GM19455 (cell line): Measurements from ENCODE around the gene OLR1.
A peak's percentile ranks its signal among the peaks of the same experiment; 100 is the strongest.
"Not testable (repeated sequence)": the region's sequence is repeated elsewhere in the genome, so short reads cannot be mapped to it uniquely, and the experiment has no call there.

Source experiments
- ATAC-seq: cut with Tn5 transposase; IDR thresholded peaks from one replicate; pipeline ENCODE4 v1.9.1; 2021; ENCODE audit not compliant: unreplicated experiment

Gene OLR1

DNA sequence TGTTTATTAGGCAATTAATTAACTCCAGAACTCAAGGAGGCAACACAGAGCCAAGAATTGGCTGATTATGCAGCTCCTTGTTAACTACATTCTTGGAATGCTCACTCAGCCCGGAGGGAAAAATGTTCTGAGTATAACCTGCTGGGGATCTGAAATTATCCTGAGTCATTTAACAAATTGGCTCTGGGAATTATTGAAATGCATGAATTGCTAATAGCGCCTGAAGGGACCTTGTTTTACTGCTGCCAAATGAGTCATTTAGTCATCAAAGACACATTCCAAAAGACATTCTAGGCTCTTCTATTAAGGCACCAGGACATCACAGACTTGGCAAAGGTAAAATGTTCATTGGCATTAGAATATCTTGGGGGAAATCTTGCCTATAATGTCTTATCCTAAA lies 19.9 kb upstream of the OLR1 start:
- no peak for ATAC-seq

DNA sequence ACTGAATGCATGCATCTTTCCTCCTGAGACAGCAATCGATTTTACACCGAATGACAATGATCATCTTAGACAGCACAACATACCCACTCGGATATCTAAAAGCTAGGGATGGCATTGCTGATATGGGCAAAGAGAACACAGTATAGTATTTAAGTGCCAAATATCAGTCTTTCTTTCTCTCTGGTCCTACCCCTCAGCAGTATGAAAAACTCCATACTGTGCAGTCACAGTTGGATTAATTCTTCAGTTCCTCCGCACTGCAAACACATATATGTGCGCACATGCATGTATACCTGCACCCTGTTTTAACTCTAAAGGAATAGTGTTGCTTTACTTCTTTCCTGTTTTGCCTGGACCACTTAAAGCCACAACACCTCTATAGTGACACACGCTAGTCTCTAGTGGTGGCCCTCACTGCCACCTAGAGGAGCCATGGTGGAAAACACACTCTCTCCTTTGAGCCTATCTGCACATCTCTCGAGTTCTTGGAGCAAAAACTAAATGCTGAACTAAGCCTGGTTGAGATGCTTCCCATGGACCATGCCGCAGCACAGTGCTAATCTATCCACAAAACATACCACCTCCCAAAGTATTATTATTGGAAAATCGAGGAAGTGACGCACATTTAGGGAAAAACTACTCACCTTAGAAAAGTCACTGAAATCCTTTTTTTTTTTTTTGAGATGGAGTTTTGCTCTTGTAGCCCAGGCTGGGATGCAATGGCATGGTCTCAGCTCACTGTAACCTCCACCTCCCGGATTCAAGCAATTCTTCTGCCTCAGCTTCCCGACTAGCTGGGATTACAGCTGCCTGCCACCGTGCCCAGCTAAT lies 18.8 kb upstream of the OLR1 start:
- peak; percentile 88 for ATAC-seq

DNA sequence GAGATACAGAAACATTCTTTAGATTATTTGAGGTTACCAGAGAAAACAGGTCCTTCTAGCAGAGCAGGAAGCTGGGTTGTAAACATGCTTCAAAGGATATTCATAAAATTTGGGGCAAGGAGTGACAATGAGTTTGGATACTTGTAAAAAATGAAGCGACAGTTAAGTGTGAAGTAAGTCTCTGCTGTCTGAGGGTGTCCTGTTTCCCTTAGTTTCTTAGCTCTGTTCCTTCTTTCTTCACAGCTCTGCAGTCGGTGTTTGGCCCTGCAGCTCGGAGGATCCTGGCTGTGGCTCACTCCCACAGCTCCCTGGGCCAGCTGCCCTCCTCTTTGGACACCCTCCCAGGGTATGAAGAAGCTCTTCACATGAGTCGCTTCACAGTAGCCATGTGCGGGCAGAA lies 17.7 kb upstream of the OLR1 start:
- ATAC-seq, result no peak

DNA sequence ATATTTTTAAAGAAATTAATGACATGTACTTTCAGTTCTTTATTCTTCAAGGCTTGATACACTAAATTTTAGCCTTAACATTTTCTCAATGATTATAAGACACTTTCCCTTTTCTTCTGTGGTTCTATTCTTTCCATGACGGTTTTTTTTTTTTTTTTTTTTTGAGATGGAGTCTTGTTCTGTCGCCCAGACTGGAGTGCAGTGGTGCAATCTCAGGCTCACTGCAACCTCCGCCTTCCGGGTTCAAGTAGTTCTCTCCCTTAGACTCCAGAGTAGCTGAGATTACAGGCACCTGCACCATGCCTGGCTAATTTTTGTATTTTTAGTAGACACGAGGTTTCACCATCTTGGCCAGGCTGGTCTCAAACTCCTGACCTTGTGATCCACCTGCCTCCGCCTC lies 15.0 kb upstream of the OLR1 start:
- ATAC-seq, result not testable (repeated sequence)

DNA sequence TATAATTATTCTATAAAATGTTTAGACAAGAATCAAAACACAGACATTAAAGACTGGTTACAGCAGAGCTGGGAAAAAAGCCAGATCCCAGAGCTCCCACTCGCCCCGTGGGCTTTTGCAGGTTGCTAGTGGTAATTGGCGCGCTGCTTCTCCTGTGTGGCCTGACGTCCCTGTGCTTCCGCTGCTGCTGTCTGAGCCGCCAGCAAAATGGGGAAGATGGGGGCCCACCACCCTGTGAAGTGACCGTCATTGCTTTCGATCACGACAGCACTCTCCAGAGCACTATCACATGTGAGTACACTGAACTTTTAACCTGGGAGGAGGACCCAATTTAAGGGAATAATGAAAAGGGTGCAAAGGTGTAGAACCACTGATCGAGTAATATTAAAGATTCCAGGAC lies 14.4 kb upstream of the OLR1 start:
- ATAC-seq, result no peak

DNA sequence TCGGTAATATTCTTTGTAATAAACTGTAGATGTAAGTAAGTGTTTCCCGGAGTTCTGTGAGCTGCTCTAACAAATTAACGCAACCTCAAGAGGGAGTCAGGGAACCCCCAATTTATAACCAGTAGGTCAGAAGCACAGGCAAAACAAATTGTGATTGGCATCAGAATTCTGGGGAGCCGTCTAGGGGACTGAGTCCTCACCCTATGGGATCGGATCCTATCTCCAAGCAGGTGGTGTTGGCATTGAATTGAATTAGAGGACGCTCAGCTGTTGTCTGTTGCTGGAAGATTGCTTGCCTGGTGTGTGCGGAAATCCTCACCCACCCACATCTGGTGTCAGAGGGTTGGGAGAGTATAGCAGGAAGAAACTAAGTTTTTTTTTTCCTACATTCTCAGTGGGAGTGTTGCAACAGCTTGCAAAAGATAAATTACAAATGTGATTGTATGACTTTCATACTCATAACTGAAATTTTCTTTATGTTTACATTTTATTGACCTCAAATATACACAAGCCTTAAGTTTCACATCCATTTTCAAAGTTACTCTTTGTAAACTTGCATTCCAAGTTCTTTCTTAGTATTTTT lies 12.4 kb upstream of the OLR1 start:
- no peak for ATAC-seq

DNA sequence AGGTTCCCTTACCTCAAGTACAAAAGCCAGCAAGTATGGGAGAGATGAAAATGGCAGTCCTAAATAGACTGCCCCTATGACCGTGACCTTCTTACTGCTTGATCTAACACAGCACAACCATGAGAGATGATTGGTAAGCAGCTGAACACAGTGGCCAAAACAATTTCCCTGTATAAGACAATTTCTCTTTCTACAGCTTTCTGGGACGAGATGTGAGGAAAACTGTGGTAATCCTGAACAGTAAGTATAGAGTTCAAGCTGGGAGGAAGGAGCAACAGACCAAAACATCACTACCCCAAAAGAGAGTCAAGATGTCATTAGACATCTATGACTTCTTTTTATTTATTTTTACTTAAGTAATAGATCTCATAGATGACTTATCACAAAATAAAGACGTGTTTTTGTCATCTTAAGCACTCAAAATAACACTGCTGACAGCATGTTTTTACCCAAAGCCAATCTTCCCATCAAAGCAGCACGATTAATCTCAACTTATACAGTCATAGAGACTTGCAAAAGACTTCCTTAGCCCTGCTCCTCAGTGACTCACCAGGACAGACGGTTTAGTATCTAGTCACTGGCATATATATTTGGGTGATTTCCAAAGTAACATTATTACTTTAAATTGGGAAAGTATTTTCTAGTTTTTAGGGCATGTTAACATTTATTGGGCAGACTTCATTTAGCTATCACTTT lies 10.6 kb upstream of the OLR1 start:
- ATAC-seq, result no peak

DNA sequence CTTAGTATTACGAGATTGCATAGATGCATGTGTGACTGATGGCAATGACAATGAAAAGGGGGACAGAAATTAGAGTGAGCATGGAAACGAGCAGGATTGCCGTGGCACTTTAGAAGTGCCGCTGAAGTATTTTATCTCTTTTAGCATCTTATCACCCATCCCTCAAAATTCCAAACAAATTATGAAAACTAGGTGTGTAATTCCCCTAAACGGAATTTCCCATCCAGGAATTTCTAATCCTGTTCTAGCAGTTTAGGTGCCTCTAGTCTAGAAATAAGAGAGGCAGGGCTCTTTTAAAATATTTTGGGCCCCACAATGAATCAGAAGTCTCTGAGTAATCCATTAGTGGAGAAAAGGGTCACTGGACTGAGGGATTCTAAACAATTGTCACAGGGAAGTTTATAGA lies 7.8 kb upstream of the OLR1 start:
- no peak for ATAC-seq

DNA sequence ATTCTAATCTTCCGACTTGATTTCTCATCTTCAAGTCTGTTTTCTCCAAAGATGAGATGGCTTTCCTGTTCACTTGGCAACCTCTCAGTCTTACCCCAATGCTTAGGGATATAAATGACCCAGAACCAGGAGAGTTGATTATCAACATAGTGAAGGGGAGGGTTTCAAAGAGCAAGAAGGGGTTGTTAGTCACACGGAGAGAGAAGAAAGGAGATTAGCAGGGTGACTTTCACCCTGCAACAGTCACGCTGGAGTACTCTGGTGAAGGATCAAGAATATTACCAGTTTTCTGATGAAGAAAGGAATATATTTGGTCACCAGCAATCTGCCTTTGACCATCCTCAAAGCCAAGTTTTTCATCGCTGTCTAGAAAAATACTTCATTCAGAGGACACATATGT lies 6.9 kb upstream of the OLR1 start, which contains the start of gene TMEM52B:
Gene TMEM52B, plus strand, starts transcription at position 212 of the 400 bp plus-strand sequence. CDS start 543 bp downstream, outside the sequence.
- ATAC-seq, result no peak

DNA sequence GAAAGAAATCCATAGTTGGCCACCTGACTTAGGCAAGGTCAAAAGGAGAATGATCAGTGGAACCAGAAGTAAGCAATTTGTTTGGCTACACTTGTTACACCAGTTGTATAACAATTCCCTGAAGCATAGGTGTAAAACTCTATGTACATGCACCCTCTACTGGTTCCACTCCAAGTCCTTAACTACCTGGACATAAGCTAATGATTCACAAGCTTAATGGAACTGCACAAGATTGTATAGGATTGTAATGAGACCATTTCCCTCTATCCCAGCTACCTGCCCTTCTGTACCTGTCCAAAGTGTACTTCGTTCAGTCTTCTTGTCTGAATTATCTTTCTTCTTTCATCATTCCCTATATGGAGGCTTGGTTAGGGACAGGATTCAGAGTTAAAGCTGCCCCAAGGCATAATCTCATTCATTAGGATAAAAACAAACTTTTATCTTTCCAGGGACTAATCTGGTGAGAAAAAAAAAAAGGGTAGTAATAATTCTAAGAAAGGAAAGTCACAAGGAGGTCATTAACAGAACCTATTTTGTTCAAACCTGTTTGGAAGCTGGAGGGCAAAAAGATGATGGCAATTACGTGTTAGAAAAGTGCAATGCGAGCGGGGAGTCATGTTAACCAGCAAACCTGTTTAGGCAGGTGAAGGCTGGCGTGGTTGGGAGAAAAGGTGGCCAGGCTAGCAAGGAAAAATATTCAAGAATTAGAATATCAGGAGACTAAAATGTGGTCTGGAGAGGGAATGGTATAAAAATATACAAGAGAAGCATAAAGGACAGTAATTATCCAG lies 4.1 kb upstream of the OLR1 start:
- ATAC-seq, result no peak

DNA sequence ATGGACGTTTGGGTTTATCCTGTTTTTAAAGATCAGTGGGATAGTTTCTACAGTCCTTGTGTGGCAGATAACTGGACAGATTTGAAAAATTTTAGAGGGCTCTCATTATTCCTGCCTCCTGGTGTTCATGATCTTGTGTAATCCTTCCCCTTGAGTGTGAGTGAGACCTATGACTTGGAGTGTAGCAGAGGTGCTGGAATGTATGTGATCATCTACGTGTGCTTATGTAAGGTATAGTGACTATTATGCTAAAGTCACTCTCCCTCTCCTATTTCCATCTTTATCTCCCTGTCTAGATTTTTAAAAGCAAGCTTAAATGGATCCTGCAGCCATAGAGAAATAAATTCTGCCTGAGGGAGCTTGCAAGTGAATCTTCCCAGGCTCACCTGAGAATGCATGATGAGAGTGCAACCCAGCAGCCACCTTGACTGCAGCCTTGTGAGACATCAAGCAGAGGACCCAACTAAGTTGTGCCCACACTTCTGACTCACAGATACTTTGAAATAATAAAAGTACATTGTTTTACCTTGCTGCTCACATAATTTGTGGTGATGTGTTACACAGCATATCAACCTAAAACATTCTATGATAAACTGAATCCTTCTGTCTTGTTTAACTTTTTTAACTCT lies 3.2 kb upstream of the OLR1 start:
- no peak for ATAC-seq

DNA sequence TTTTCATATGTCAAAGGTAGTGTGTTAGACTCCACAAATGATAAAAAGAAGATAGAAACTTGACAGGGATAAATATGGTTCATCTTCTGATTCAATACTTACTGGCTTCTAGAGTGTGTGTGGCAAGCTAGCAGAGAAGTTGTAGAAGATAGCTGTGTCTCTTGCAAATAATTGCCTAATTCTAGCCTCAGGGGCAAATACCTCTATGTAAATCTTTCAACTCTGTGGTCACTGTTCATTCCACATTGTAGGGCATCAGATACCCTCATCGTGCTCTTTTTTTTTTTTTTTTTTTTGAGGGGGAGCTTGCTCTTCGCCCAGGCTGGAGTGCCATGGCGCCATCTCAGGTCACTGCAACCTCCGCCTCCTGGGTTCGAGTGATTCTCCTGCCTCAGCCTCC lies 1.7 kb downstream of the OLR1 start:
- ATAC-seq, result no peak

DNA sequence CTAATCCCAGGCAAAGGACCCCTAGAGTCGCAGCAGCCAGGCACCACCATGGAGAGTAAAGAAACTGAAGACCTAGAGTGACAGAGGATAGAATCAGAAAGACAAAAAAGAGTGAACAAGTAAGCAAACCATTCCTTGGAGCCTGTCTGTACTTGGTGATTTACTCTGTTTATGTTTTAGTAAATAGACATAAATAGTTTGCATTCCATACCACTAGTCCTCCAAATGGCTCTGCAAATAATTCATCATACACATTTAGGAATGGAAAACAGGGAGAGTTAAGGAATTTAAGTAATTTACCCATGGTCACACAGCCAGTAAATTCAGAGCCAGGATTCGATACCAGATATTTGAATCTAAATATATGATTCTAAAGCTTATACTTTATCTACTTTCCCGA lies 2.8 kb downstream of the OLR1 start:
- ATAC-seq, result no peak

DNA sequence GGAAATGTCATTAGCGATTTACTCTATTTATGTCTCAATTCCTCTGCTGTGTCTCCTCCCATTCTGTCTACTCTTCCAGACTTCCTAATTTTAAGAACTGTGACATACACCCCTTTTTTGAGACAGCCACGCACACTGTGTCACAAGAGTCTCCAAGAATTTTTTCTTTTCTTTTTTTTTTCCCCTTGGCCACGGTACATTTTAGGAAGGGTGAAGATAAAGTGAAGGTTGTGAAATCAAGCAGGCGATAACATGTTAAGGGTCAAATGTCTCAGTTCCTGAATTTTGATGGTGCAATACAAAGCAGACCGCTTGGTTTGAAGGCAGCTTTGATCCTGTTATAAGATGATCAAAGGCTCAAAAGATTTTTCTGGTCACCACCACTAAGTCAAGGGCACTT lies 4.3 kb downstream of the OLR1 start:
- ATAC-seq, result no peak

DNA sequence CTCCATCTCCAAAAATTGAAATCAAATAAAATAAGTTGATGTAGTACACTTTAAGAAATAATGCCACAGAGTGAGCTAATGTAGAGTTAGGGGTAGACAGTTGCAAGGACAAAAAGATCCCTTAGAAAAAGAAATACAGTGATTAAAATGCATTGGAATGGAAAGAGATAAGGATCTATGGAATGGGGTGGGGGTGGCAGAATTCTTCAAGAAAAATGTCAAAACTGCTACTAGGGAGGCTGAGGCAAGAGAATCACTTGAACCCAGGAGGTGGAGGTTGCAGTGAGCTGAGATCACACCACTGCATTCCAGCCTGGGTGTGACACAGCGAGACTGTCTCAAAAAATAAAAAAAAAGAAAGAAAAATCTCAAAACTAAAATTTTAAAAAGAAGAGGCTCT lies 6.5 kb downstream of the OLR1 start:
- no peak for ATAC-seq

DNA sequence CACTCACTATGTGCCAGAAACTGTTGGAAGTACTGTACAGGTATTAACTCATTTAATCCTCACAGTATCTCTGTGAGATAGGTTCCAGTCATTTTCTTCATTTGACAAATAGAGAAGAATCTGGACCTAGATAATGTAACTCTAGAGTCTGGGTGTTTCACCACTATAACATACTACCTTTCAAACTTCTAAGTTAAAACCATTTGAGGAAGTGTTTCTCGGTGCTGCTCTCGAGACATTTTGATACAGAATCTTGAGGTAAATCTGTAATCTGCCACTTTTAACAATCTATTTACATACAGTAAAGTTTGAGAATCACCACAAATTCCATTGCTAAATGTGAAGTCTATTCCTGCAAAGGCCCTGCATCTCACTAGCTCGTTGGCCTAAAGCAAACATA lies 8.8 kb downstream of the OLR1 start:
- ATAC-seq, result no peak

DNA sequence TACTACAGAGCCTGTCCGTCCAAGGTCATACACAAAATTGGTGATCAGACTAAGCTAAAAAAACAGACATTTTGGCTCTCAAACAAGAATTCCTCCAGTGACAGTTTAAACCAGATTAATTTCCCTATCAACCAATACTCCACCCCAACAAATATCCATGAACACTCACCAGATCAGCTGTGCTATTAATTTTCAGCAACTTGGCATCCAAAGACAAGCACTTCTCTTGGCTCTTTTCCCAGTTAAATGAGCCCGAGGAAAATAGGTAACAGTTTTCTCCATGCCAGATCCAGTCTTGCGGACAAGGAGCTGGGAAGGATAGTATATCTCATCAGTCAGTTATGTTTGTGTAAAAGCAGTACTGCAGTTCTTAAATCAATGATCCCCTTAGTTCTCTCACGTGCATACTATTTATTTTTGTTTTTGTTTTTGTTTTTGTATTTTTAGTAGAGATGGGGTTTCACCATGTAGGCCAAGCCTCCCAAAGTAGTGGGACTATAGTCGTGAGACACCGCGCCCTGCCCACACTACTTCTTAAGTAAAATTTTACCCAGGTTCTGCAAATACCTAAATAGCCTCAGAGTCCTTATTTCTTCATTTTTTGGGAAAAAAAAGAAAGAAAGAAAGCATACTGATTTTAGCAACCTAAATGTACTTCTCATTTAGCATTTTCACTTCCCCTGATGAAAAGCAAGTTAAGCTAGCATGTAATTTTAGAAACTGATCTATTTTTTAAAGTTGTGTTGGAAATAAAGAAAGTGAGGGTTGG lies 11.1 kb downstream of the OLR1 start:
- ATAC-seq, result no peak

DNA sequence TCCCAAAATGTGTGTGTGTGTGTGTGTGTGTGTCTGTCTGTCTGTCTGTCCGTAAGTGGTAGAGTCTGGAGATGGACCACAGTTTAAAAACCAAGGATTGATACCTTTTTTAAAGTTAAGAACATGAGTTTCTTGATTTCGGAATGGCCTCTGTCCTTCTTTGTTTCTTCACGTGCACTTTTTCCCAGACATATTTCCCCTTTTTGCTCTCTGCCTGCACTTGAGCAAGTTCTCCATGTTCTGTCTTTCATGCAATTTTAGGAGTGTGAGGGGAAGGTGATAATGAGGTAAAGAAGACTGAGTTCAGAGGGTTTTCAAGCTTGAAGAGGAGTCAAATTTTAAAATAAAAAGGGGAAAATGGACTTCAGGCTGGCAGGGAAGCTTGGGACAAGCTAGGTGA lies 12.7 kb downstream of the OLR1 start:
- ATAC-seq, result no peak

DNA sequence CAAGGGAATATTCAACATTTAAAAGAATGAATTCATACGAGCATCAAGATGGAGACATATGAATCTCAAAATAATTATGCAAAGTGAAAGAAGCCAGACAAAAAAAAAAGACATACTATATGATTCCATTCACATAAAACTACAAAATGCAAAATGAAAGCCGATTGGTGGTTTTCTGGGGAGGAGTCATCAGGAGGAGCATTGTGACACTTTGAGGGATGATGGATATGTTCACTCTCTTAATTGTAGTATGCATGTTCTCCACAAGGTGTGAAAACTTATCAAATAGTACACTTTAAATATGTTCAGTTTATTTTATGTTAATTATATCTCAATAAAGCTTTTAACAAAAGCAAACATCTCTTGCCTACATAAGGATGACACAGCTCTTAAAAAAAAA lies 13.5 kb downstream of the OLR1 start:
- ATAC-seq, result no peak

DNA sequence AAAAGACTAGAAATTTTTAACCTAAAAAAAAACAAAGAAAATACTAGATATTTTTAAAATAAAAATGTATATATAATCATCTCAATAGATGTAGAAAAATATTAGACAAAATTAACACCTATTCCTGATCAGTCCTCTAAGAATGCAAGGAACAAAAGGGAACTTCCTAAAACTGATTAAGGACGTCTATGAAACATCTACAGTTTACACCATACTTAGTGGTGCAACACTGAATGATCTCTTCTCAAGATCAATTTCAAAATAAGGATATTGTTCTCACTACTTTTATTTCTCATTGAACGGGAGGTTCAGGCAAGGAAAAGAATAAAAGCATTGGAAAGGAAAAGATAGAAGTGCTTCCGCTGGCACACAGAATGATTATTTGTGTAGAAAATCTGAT lies 16.0 kb downstream of the OLR1 start:
- ATAC-seq, result no peak
